Uterus (tissue), 2 donors: ENCODE measurements around the gene SLC25A30.

Source experiments
- CTCF ChIP-seq, 4 experiments: fragments of 200-600 bp in 2 of 4; fragments of 450-650 bp in 2 of 4; sonication (generic) in 2 of 4; IDR thresholded peaks; one replicate each; pipeline ENCODE4 v1.5.1; 2016 to 2019; ENCODE audit warnings: antibody characterized with exemption in 4 of 4, mild to moderate bottlenecking in 2 of 4, moderate library complexity in 1 of 4
- POLR2A ChIP-seq, 2 donors: fragments of 450-650 bp; IDR thresholded peaks; one replicate each; pipeline ENCODE4 v1.6.1; 2016; ENCODE audit warnings: antibody characterized with exemption in 2 of 2, mild to moderate bottlenecking in 1 of 2, moderate library complexity in 1 of 2

- TF ChIP-seq POLR2A (IDR thresholded peaks at IDR 0.05) (no peak), CTCF (IDR thresholded peaks at IDR 0.05) (no peak)
Measured at GRCh38 chr13:45361596-45362206, 56.5 kb downstream of the SLC25A30 start.
